HG02981 (cell line): ENCODE results near the gene FNDC10.

Experiments
- ATAC-seq: cut with Tn5 transposase; IDR thresholded peaks from one replicate; pipeline ENCODE4 v1.9.1; 2021; ENCODE audit warnings: mild to moderate bottlenecking, moderate library complexity; ENCODE audit not compliant: unreplicated experiment

FNDC10 gene

DNA sequence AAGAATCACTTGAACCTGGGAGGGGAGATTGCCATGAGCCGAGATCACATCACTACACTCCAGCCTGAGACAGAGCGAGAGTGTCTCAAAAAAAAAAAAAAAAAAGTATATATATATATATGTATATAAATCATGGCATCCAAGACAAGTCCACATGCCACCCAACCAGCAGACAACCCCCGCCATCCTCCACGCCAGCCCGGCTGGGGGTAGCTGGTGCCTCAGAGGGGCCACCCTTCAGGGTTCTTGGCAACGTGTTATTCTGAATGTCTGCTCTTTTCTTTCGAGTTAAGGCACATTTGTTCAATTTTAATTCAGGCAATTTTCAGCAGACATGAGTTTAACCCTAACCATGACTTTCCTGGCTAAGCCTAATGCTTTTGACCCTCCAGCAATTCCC is 49.8 kb downstream of the FNDC10 start:
- no peak for ATAC-seq

DNA sequence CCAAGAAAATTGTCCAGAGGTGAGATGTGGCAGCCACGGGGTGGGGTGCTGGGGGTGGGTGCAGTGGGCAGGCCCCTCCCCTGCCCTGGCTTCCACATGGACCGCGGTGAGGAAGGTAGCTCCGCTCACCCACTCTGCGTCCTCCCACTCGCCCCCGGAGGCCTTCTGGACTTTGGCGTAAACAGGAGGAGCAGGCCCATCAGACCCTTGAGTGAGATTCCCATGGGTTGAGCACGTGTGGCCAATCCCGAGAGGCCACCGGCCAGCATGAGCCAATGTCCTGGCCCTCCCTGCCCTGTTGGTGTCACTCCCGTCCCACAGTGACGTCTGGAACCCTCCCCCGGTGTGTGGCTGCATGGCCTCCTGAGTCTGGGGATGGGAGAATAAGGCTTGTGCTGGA is 51.3 kb downstream of the FNDC10 start:
- ATAC-seq, result no peak
